Measurements from ENCODE around the gene TIPARP.
"Not testable (repeated sequence)": the region's sequence is repeated elsewhere in the genome, so short reads cannot be mapped to it uniquely, and the experiment has no call there.

TIPARP gene

DNA sequence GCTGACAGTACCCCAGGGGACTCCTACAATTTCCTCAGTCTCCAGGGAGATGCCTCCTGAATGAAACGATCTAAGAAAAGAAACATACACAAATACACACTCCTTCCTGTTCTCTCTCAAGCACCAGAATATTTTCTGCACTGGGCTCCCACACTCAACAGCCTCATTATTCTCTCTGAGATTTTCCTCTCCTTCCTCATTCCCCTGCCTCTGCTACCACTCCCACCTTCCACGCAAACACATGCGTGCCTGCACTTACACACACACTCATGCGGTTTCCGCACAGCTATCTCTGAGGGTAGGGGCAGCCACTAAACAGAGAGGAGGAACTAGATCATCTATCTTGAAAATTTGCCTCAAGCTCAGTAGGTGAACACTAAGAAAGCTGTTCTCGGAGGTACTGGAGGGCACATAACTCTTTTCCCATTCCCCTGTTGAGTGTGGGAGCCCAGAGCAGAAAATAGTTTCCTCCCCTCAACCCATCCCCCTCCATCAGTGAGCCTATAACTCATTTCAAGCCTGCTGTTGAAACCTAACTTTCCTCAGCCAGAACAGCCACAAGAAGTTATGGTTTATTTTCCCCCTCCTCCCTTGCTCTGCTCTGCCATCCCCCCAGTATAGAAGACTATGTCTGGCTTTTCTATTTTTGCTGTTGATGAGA, 30.5 kb upstream of the TIPARP start:
- H3K4me1 ChIP-seq: no peaks in the 10 kb centered on the region

DNA sequence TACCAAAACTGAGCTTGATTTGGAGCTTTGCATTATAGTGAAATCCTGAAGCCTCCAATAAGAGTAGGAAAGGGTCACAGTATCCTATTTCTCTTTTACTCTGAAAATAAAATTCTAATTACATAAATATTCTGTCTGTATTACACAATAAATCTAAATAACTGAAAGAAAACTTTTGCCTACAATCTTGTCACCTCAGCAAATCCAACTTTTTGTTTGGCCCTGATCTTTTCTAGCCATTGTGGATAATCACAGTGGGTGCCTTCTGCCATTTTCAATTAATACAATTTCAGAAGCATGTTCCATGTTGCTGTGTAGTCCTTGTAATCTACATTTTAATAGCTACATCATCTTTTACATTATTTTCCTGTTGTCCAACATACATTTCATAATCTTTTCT, 29.4 kb upstream of the TIPARP start:
- Histone ChIP-seq H3K9me3 (no peaks in the 10 kb centered on the region), H3K4me1 (no peaks in the 10 kb centered on the region), H3K4me3 (ENCODE audit: low read depth, low read length) (no peak overlapping the region), H3K27me3 (peaks cover 32% of the 10 kb centered on the region), H3K36me3 (no peaks in the 10 kb centered on the region)
- DNase-seq: no peak
- TF ChIP-seq, protein P1, sequence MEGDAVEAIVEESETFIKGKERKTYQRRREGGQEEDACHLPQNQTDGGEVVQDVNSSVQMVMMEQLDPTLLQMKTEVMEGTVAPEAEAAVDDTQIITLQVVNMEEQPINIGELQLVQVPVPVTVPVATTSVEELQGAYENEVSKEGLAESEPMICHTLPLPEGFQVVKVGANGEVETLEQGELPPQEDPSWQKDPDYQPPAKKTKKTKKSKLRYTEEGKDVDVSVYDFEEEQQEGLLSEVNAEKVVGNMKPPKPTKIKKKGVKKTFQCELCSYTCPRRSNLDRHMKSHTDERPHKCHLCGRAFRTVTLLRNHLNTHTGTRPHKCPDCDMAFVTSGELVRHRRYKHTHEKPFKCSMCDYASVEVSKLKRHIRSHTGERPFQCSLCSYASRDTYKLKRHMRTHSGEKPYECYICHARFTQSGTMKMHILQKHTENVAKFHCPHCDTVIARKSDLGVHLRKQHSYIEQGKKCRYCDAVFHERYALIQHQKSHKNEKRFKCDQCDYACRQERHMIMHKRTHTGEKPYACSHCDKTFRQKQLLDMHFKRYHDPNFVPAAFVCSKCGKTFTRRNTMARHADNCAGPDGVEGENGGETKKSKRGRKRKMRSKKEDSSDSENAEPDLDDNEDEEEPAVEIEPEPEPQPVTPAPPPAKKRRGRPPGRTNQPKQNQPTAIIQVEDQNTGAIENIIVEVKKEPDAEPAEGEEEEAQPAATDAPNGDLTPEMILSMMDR (IDR thresholded peaks at IDR 0.05; ENCODE audit: low read depth, low read length): no peak

More for the DNA sequence above, 30.5 kb upstream of the TIPARP start:
- Histone ChIP-seq H3K4me3 (ENCODE audit: low read depth, low read length) (no peak overlapping the region), H3K9me3 (no peaks in the 10 kb centered on the region), H3K36me3 (no peaks in the 10 kb centered on the region), H3K27me3 (peaks cover 32% of the 10 kb centered on the region)
- TF ChIP-seq, protein P1 (IDR thresholded peaks at IDR 0.05; ENCODE audit: low read depth, low read length): no peak
- DNase-seq: no peak

DNA sequence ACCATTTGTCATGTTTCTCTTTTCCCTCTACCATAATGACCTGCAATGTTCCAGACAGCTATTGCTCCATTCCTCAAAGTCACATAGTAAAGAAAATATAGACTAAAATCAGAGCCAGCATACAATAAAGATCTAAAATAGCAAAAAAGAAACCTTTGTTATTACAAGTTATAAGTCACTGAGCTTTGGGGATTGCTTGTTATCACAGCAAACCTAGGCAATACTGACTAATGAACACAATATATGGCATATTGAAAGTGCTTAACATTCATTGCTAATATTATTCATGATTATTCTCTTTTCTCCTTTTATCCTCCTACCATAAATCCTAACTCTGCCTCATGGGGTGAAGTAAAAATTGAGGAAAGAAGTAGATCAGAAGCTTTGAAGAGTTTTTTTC, 27.4 kb upstream of the TIPARP start:
- no peak for DNase-seq
- no peaks in the 10 kb centered on the region for H3K9me3 ChIP-seq
- peaks cover 32% of the 10 kb centered on the region for H3K27me3 ChIP-seq
- TF ChIP-seq, protein P1 (IDR thresholded peaks at IDR 0.05; ENCODE audit: low read depth, low read length): no peak
- H3K36me3 ChIP-seq: no peaks in the 10 kb centered on the region
- H3K4me3 ChIP-seq (ENCODE audit: low read depth, low read length): no peak overlapping the region
- no peaks in the 10 kb centered on the region for H3K4me1 ChIP-seq

- TF ChIP-seq, protein P1 (IDR thresholded peaks at IDR 0.05; ENCODE audit: low read depth, low read length): no peak
- Histone ChIP-seq H3K36me3 (no peaks in the 10 kb centered on the region), H3K27me3 (peaks cover 27% of the 10 kb centered on the region), H3K9me3 (no peaks in the 10 kb centered on the region), H3K4me1 (no peaks in the 10 kb centered on the region), H3K4me3 (ENCODE audit: low read depth, low read length) (no peak overlapping the region)
- DNase-seq: no peak
Observed at GRCh38 chr3:156648086-156648485, 26.3 kb upstream of the TIPARP start.

- TF ChIP-seq, protein P1 (IDR thresholded peaks at IDR 0.05; ENCODE audit: low read depth, low read length): no peak
- H3K4me1 ChIP-seq: no peaks in the 10 kb centered on the region
- no peaks in the 10 kb centered on the region for H3K36me3 ChIP-seq
- no peak for DNase-seq
- no peaks in the 10 kb centered on the region for H3K9me3 ChIP-seq
- peaks cover 16% of the 10 kb centered on the region for H3K27me3 ChIP-seq
- H3K4me3 ChIP-seq (ENCODE audit: low read depth, low read length): no peak overlapping the region
Observed at GRCh38 chr3:156649681-156650080, 24.7 kb upstream of the TIPARP start.

- not testable (repeated sequence) for H3K9me3 ChIP-seq; DNase-seq; H3K4me1 ChIP-seq; H3K27me3 ChIP-seq; H3K4me3 ChIP-seq (ENCODE audit: low read depth, low read length); H3K36me3 ChIP-seq
Observed at GRCh38 chr3:156652661-156653060, 21.7 kb upstream of the TIPARP start.

All from BE2C (cell line).